Panc1 (cell line): ENCODE results near the gene RNF11. TPM values are rescaled to one million over a fixed set of nuclear protein-coding genes. Genes with fewer than 3 reads are reported as not detected.

Experiments
- ATAC-seq: fragments of 200-7000 bp; cut with Tn5 transposase; 2 replicates; pipeline ENCODE4 v1.9.1; 2020; ENCODE audit warnings: mild to moderate bottlenecking, moderate library complexity
- BruUV-seq: library from RNA; stranded (reverse); fragments of 400-500 nt; replicated peaks from 2 replicates; lab custom pipeline; 2021; lab: Mats Ljungman, UMichigan
- CTCF ChIA-PET: fragments of 300-600 bp; sonication (Branson Sonifier 250); formaldehyde crosslinking; loops from one replicate; lab custom pipeline; 2022; ENCODE audit warnings: antibody characterized with exemption; lab: Charles Lee
- POLR2A ChIA-PET: fragments of 300-600 bp; sonication (Branson Sonifier 250); formaldehyde crosslinking; loops from one replicate; lab custom pipeline; 2022; ENCODE audit warnings: antibody characterized with exemption; lab: Charles Lee
- DNase-seq: peaks from one replicate; pipeline ENCODE4 v3.0.0-alpha.2; 2010; ENCODE audit warnings: low read depth, low spot score
- H3K27ac ChIP-seq: 2 replicates; pipeline ENCODE4 v1.5.1; 2011; ENCODE audit warnings: mild to moderate bottlenecking, low read length, inconsistent platforms
- H3K27me3 ChIP-seq: fragments of 200-500 bp; sonication (Bioruptor generic); 2 replicates; pipeline ENCODE4 v1.6.0; 2014; ENCODE audit warnings: low read length, inconsistent platforms; ENCODE audit not compliant: control insufficient read depth, insufficient read depth
- H3K36me3 ChIP-seq: fragments of 200-500 bp; sonication (Bioruptor generic); 2 replicates; pipeline ENCODE4 v1.5.1; 2014; ENCODE audit warnings: inconsistent platforms, mild to moderate bottlenecking, low read length, moderate library complexity; ENCODE audit not compliant: control insufficient read depth, insufficient read depth
- H3K4me1 ChIP-seq: 2 replicates; pipeline ENCODE4 v1.5.1; 2011; ENCODE audit warnings: inconsistent platforms, mild to moderate bottlenecking, low read length, moderate library complexity; ENCODE audit not compliant: control insufficient read depth, insufficient read depth
- H3K4me3 ChIP-seq, 2 experiments: 2 replicates each; pipeline ENCODE4 v1.5.1; 2011 to 2012; ENCODE audit warnings: low read depth in 2 of 2, low read length in 2 of 2, mild to moderate bottlenecking in 2 of 2, inconsistent platforms in 1 of 2, moderate library complexity in 1 of 2
- H3K9me3 ChIP-seq: fragments of 200-500 bp; sonication (Bioruptor generic); 2 replicates; pipeline ENCODE4 v1.5.1; 2014; ENCODE audit warnings: low read depth, mild to moderate bottlenecking, inconsistent platforms, low read length, moderate library complexity; ENCODE audit not compliant: control insufficient read depth, insufficient read depth
- POLR2AphosphoS5 ChIP-seq: IDR thresholded peaks from 2 replicates; pipeline ENCODE4 v1.6.1; 2012; ENCODE audit warnings: mild to moderate bottlenecking, low read depth, low read length, moderate library complexity
- SIN3A ChIP-seq: IDR thresholded peaks from 2 replicates; pipeline ENCODE4 v1.6.1; 2012; ENCODE audit warnings: low read depth, mild to moderate bottlenecking, low read length, moderate library complexity, borderline replicate concordance; ENCODE audit not compliant: insufficient read depth
- TCF7L2 ChIP-seq: IDR thresholded peaks from 2 replicates; pipeline ENCODE4 v1.6.1; 2011; ENCODE audit warnings: mild to moderate bottlenecking, low read depth, low read length, inconsistent platforms
- in situ Hi-C: cut with HindIII; loops from 2 replicates; pipeline ENCODE4 v1.10.0; 2016; ENCODE audit warnings: low sequenced_read_pairs, low pct_unique_long_range_greater_than_20kb
- intact Hi-C: fragments of 100-400 bp; cut with micrococcal nuclease; formaldehyde crosslinking; loops from one replicate; pipeline ENCODE4 v1.10.0; 2022; ENCODE audit not compliant: unreplicated experiment
- total RNA-seq: library from RNA; stranded (reverse); gene quantifications from one replicate; pipeline ENCODE4 v1.2.1, GENCODE V29; 2021; ENCODE audit not compliant: unreplicated experiment
- TF ChIP-seq, protein P1 (sequence below), 2 experiments: IDR thresholded peaks; 2 replicates each; pipeline ENCODE4 v1.6.1; 2011 to 2012; ENCODE audit warnings: low read depth in 2 of 2, control low read depth in 1 of 2, low read length in 1 of 2, mild to moderate bottlenecking in 1 of 2, moderate library complexity in 1 of 2; ENCODE audit not compliant: insufficient read depth in 1 of 2
- TF ChIP-seq, protein P2 (sequence below): fragments of 450-650 bp; IDR thresholded peaks from 2 replicates; pipeline ENCODE4 v1.5.1; 2017; ENCODE audit warnings: mild to moderate bottlenecking

The RNF11 gene
- total RNA-seq, 1 experiment from 2014 or later = 86.0 TPM

DNA sequence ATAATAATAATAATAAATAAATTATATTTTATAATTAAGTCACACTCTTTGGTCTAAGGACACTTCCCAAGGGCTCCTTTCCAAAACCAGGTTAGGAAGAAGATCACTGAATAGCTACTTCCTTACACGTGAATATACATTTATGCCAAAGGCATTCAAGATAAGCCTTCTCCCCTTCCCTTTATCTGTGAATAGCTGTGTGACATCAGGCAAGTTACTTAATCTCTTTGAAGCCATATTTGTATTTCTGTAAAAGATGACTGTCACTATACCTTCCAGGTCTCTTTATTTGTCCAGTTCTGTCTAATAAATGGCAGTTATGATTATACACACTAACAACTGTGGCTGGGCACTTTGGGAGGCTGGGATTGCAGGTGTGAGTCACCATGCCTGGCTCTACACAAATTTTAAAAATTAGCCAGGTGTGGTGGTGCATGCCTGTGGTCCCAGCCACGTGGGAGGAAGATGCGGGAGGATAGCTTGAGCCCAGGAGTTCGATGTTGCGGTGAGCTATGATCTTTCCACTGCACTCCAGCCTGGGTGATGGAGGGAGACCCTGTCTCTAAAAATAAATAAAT is 5.5 kb upstream of the RNF11 start:
- BruUV-seq = no TSS peak
- ChIA-PET CTCF (interaction anchor here (0.6 kb wide), 1 partner anchor 407 kb away, joined by 3 read pairs; no protein-coding TSS in a partner anchor), POLR2A (interaction anchor here (0.7 kb wide), 1 partner anchor 332 kb away, joined by 3 read pairs; no protein-coding TSS in a partner anchor)
- Histone ChIP-seq H3K27me3 (no peaks in the 10 kb centered on the region), H3K27ac (no peak overlapping the region), H3K4me3 (no peak overlapping the region), H3K36me3 (no peaks in the 10 kb centered on the region), H3K9me3 (no peaks in the 10 kb centered on the region), H3K4me1 (peaks cover 11% of the 10 kb centered on the region)
- intact Hi-C loops (no loop called here), in situ Hi-C loops (no loop called here)
- TF ChIP-seq TCF7L2 = no peak
- TF ChIP-seq, protein P1, sequence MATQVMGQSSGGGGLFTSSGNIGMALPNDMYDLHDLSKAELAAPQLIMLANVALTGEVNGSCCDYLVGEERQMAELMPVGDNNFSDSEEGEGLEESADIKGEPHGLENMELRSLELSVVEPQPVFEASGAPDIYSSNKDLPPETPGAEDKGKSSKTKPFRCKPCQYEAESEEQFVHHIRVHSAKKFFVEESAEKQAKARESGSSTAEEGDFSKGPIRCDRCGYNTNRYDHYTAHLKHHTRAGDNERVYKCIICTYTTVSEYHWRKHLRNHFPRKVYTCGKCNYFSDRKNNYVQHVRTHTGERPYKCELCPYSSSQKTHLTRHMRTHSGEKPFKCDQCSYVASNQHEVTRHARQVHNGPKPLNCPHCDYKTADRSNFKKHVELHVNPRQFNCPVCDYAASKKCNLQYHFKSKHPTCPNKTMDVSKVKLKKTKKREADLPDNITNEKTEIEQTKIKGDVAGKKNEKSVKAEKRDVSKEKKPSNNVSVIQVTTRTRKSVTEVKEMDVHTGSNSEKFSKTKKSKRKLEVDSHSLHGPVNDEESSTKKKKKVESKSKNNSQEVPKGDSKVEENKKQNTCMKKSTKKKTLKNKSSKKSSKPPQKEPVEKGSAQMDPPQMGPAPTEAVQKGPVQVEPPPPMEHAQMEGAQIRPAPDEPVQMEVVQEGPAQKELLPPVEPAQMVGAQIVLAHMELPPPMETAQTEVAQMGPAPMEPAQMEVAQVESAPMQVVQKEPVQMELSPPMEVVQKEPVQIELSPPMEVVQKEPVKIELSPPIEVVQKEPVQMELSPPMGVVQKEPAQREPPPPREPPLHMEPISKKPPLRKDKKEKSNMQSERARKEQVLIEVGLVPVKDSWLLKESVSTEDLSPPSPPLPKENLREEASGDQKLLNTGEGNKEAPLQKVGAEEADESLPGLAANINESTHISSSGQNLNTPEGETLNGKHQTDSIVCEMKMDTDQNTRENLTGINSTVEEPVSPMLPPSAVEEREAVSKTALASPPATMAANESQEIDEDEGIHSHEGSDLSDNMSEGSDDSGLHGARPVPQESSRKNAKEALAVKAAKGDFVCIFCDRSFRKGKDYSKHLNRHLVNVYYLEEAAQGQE (IDR thresholded peaks at IDR 0.05; ENCODE audit: insufficient read depth in 1 of 2, low read depth in 2 of 2, low read length in 1 of 2) = no peak
- TF ChIP-seq, protein P2, sequence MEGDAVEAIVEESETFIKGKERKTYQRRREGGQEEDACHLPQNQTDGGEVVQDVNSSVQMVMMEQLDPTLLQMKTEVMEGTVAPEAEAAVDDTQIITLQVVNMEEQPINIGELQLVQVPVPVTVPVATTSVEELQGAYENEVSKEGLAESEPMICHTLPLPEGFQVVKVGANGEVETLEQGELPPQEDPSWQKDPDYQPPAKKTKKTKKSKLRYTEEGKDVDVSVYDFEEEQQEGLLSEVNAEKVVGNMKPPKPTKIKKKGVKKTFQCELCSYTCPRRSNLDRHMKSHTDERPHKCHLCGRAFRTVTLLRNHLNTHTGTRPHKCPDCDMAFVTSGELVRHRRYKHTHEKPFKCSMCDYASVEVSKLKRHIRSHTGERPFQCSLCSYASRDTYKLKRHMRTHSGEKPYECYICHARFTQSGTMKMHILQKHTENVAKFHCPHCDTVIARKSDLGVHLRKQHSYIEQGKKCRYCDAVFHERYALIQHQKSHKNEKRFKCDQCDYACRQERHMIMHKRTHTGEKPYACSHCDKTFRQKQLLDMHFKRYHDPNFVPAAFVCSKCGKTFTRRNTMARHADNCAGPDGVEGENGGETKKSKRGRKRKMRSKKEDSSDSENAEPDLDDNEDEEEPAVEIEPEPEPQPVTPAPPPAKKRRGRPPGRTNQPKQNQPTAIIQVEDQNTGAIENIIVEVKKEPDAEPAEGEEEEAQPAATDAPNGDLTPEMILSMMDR = no peak
- no peak for TF ChIP-seq SIN3A
- no peak for TF ChIP-seq POLR2AphosphoS5
- ATAC-seq = no peak
- DNase-seq = no peak

DNA sequence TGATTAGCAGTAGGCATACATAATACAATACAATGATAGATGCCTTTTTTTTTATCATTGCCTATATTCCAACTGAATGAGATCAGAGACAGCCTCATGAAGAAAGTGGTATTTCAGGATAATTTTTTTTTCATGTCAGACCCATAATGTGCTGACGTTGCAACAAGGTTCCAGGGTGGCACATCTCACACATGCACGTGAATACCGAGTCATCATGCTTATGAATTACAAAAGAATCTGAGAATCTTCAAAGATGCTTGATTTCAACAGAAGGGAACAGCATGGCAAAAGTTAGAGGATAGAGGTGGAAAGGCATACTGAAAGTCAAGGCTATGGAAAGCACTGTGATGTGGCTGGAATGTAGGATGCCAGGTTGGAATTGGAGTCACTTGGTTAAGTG is 5.0 kb upstream of the RNF11 start:
- intact Hi-C loops = no loop called here
- POLR2A ChIA-PET = no interaction called here

More for the DNA sequence above, 5.0 kb upstream of the RNF11 start:
- in situ Hi-C loops = no loop called here
- DNase-seq (no peak), ATAC-seq (no peak)
- Histone ChIP-seq H3K4me1 (peaks cover 12% of the 10 kb centered on the region), H3K4me3 (no peak overlapping the region), H3K9me3 (no peaks in the 10 kb centered on the region), H3K36me3 (no peaks in the 10 kb centered on the region), H3K27me3 (no peaks in the 10 kb centered on the region), H3K27ac (no peak overlapping the region)
- CTCF ChIA-PET = no interaction called here
- BruUV-seq = no TSS peak
- TF ChIP-seq POLR2AphosphoS5 (no peak), SIN3A (no peak), TCF7L2 (no peak)
- TF ChIP-seq, protein P2 = no peak
- TF ChIP-seq, protein P1 (IDR thresholded peaks at IDR 0.05; ENCODE audit: insufficient read depth in 1 of 2, low read depth in 2 of 2, low read length in 1 of 2) = no peak
